ENCODE data around the gene NSL1. TPM values are rescaled to one million over a fixed set of nuclear protein-coding genes. Genes with fewer than 3 reads are reported as not detected.

Gene NSL1
- total and polyA plus RNA-seq, 2 donors (not counting 1 experiment from before 2014, with no cell fraction given): 20.5 to 45.9 TPM

GRCh38 chr1:212762234-212762633, 29.3 kb downstream of the NSL1 start:
- Mint-ChIP-seq H3K9me3 (ENCODE audit: insufficient read depth) (peaks cover 2% of the 10 kb centered on the region), H3K4me1 (peaks cover 6% of the 10 kb centered on the region), H3K27ac (no peak overlapping the region), H3K4me3 (no peak overlapping the region), H3K27me3 (no peaks in the 10 kb centered on the region)
- CTCF ChIA-PET: interaction anchor here (1.6 to 2.2 kb wide), 4 partner anchors 9 to 97 kb away, joined by 4 to 7 read pairs (median 6); no protein-coding TSS in a partner anchor
- no peak overlapping the region for H2AFZ ChIP-seq (ENCODE audit: insufficient read depth, low read depth, low read length, poor library complexity, severe bottlenecking)
- H3K4me3 ChIP-seq (ENCODE audit: control extremely low read depth in 1 of 5, extremely low read depth in 1 of 5, insufficient read depth in 1 of 5, low read depth in 2 of 5, low read length in 4 of 5): no peak overlapping the region
- H3K4me1 ChIP-seq (ENCODE audit: control insufficient read depth in 2 of 2, insufficient read depth in 2 of 2, low read length in 2 of 2): no peaks in the 10 kb centered on the region
- POLR2A ChIA-PET: no interaction called here
- intact Hi-C loops (cut with micrococcal nuclease): no loop called here
- H3K27ac ChIP-seq (ENCODE audit: low read length in 2 of 2): no peak overlapping the region
- H3K9ac ChIP-seq (ENCODE audit: low read length): no peak overlapping the region
- no peak for DNase-seq
- H3K9me3 ChIP-seq (ENCODE audit: control extremely low read depth in 1 of 3, control insufficient read depth in 2 of 3, insufficient read depth in 1 of 3, low read length in 2 of 3): peaks cover 0 to 18% (median 0%) of the 10 kb centered on the region in 3 donors
- peaks cover 39% of the 10 kb centered on the region for H4K20me1 ChIP-seq (ENCODE audit: control insufficient read depth, insufficient read depth, low read length, poor library complexity, severe bottlenecking)
- no peaks in the 10 kb centered on the region for H3K27me3 ChIP-seq (replicated peaks in 1 of 4; ENCODE audit: control extremely low read depth in 1 of 4, control insufficient read depth in 3 of 4, insufficient read depth in 4 of 4, low read length in 3 of 4)
- WGBS (ENCODE audit: insufficient coverage): no CpG with 5 or more reads among the region's 4 CpGs
- no peak for TF ChIP-seq CTCF (IDR thresholded peaks at IDR 0.05)
- TF ChIP-seq EZH2 (IDR thresholded peaks at IDR 0.05; ENCODE audit: borderline replicate concordance, insufficient read depth, low read depth, low read length, poor library complexity, severe bottlenecking): no peak
- H3K79me2 ChIP-seq (ENCODE audit: control insufficient read depth, insufficient read depth, low read length): peaks cover 86% of the 10 kb centered on the region
- peaks cover 5 to 8% of the 10 kb centered on the region in 2 experiments for H3K36me3 ChIP-seq (replicated peaks in 1 of 2; ENCODE audit: control extremely low read depth in 1 of 2, control insufficient read depth in 1 of 2, extremely low read depth in 1 of 2, insufficient read depth in 2 of 2, low read length in 1 of 2)
- no peak overlapping the region for H3K4me2 ChIP-seq (replicated peaks; ENCODE audit: low read depth, low read length, poor library complexity, severe bottlenecking)
- ATAC-seq (ENCODE audit: low read depth): no peak

- CTCF ChIA-PET: interaction anchor here (0.6 to 1.5 kb wide), 3 partner anchors 10 to 95 kb away, joined by 3 to 4 read pairs (median 3); no protein-coding TSS in a partner anchor
- H3K4me1 ChIP-seq (ENCODE audit: control insufficient read depth in 2 of 2, insufficient read depth in 2 of 2, low read length in 2 of 2): no peaks in the 10 kb centered on the region
- 99% methylated on average over 10 of the region's 10 CpGs for WGBS (ENCODE audit: insufficient coverage)
- H3K9ac ChIP-seq (ENCODE audit: low read length): no peak overlapping the region
- no peaks in the 10 kb centered on the region for H3K27me3 ChIP-seq (replicated peaks in 1 of 4; ENCODE audit: control extremely low read depth in 1 of 4, control insufficient read depth in 3 of 4, insufficient read depth in 4 of 4, low read length in 3 of 4)
- TF ChIP-seq EZH2 (IDR thresholded peaks at IDR 0.05; ENCODE audit: borderline replicate concordance, insufficient read depth, low read depth, low read length, poor library complexity, severe bottlenecking) (no peak), CTCF (IDR thresholded peaks at IDR 0.05) (peak; percentile 30)
- no peak overlapping the region for H3K27ac ChIP-seq (ENCODE audit: low read length in 2 of 2)
- Mint-ChIP-seq H3K4me3 (no peak overlapping the region), H3K27ac (no peak overlapping the region), H3K9me3 (ENCODE audit: insufficient read depth) (no peaks in the 10 kb centered on the region), H3K4me1 (peaks cover 5% of the 10 kb centered on the region), H3K27me3 (no peaks in the 10 kb centered on the region)
- H3K9me3 ChIP-seq (ENCODE audit: control extremely low read depth in 1 of 3, control insufficient read depth in 2 of 3, insufficient read depth in 1 of 3, low read length in 2 of 3): peaks cover 0 to 6% (median 0%) of the 10 kb centered on the region in 3 donors
- peak; percentile 36 for ATAC-seq (ENCODE audit: low read depth)
- H3K79me2 ChIP-seq (ENCODE audit: control insufficient read depth, insufficient read depth, low read length): peaks cover 76% of the 10 kb centered on the region
- POLR2A ChIA-PET: no interaction called here
- no peak overlapping the region for H3K4me2 ChIP-seq (replicated peaks; ENCODE audit: low read depth, low read length, poor library complexity, severe bottlenecking)
- no peak overlapping the region for H2AFZ ChIP-seq (ENCODE audit: insufficient read depth, low read depth, low read length, poor library complexity, severe bottlenecking)
- peaks cover 5 to 8% of the 10 kb centered on the region in 2 experiments for H3K36me3 ChIP-seq (replicated peaks in 1 of 2; ENCODE audit: control extremely low read depth in 1 of 2, control insufficient read depth in 1 of 2, extremely low read depth in 1 of 2, insufficient read depth in 2 of 2, low read length in 1 of 2)
- intact Hi-C loops (cut with micrococcal nuclease): no loop called here
- no peak overlapping the region for H3K4me3 ChIP-seq (ENCODE audit: control extremely low read depth in 1 of 5, extremely low read depth in 1 of 5, insufficient read depth in 1 of 5, low read depth in 2 of 5, low read length in 4 of 5)
- H4K20me1 ChIP-seq (ENCODE audit: control insufficient read depth, insufficient read depth, low read length, poor library complexity, severe bottlenecking): peaks cover 39% of the 10 kb centered on the region
- peak; percentile 29 for DNase-seq
These were observed 31.3 kb downstream of the NSL1 start for GRCh38 chr1:212760126-212760823.

Data from B cell (primary cell).